ENCODE data around the gene LARGE1. TPM values are rescaled to one million over a fixed set of nuclear protein-coding genes. Genes with fewer than 3 reads are reported as not detected.

LARGE1 gene
- total and polyA plus RNA-seq, 2 of the 8 experiments (the other 6 are each of a cell fraction or from before 2014, with no cell fraction given), result 43.7 to 83.0 TPM

DNA sequence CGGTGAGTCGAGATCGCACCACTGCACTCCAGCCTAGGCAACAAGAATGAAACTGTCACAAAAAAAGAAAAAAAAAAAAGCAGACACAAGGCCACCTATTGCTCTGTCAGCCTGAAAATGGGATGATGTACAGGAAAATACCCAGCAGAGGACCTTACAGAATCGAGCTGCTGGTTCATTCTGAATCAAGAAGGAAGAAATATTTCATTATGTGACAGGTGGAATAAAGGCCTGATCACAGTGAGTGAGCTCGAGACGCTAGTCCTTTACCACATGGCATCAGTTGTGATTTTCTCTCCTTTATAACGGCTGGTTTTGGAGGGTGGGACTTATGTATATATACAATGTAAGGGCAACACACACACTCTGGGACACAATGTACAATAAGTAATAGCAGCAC, 340.0 kb downstream of the LARGE1 start (continued):
- no peak for TF ChIP-seq MAFK (IDR thresholded peaks at IDR 0.05; ENCODE audit: low read depth, low read length)
- TF ChIP-seq RXRA (IDR thresholded peaks at IDR 0.05; ENCODE audit: insufficient read depth, low read depth, low read length), result no peak
